Activated T-helper 9 cell treated with anti-CD3 and anti-CD28 coated beads, Interleukin-2, amount 50 U/mL, for 16 hours (primary cell): ENCODE data around the gene TRAPPC3L.
"Not testable (repeated sequence)": the region's sequence is repeated elsewhere in the genome, so short reads cannot be mapped to it uniquely, and the experiment has no call there.

Experiments used
- DNase-seq: peaks from one replicate; pipeline ENCODE4 v3.0.0-alpha.2; 2020; ENCODE audit warnings: low read depth

Gene TRAPPC3L

DNA sequence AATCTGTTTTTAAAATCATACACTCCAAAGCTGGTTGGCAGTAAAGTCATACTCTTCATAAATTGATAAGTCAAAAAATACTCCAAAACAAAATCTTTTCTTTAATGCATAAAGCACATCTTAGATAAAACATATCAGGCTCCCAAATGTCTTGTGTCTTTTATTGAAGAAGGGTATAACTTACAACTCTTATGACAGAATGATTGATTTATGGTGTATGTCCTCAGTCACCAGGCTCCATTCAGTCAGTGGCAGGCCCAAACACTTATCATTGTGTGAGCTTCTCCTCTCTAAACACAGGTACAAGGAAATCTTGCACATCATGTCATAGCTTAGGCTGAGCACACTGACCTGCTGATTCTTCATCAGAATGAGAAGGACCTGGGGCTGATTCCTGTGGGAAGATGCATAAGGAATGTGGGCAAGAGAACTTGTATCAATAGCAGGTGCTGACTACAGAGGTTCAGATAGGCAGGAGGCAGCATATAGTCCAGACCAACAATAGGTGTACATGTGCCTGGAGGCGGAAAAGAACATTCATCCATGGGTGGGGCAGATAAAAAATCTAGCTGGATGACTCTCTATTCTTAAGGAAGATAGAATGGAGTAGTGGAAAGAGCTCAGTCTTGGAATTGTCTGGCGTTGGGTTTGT is 32.1 kb downstream of the TRAPPC3L start:
- DNase-seq: no peak

DNA sequence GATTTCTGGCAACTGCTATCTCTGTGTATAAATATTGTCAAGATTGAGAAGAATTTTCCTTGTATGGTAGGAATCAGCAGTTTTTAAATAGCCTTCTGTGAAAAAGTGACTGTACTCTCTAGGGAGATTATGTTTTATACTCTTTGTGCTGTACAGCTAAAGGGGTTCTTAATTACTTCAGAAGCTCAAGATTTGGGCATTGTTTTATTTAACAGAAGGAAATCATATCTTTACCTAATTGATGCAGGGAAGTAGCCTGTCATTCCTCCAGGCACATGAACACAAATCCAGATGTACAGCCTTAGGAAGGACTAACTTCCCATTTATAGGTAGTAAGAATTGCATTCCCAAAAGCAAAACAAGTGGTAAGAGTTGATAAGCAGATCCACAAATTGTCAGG is 32.8 kb downstream of the TRAPPC3L start:
- DNase-seq: no peak

- DNase-seq: no peak
Measured at GRCh38 chr6:116512111-116512559, 33.3 kb downstream of the TRAPPC3L start.

- no peak for DNase-seq
Measured at GRCh38 chr6:116511424-116512110, 33.9 kb downstream of the TRAPPC3L start, which contains the start of gene CALHM5. Gene CALHM5 (plus strand): TSS chr6:116511639. CDS start chr6:116511697, 58 bp downstream.

GRCh38 chr6:116508527-116508926 is 37.0 kb downstream of the TRAPPC3L start:
- no peak for DNase-seq

DNA sequence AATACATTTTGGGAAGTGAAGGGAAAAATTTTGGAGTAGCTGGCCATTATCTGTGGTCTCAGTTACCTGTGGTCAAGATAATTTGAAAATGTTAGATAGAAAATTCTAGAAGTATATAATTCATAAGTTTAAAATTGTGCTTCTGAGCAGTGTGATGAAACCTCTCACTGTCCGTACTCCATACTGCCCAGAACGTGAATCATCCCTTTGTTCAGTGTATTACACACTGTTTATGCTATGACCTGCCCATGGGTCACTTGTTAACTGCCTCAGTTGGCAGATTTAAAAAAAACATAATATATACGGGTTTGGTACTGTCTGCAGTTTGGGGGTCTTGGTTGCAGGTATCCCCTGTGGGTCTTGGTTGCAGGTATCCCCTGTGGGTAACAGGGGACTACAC is 38.2 kb downstream of the TRAPPC3L start:
- DNase-seq: no peak

DNA sequence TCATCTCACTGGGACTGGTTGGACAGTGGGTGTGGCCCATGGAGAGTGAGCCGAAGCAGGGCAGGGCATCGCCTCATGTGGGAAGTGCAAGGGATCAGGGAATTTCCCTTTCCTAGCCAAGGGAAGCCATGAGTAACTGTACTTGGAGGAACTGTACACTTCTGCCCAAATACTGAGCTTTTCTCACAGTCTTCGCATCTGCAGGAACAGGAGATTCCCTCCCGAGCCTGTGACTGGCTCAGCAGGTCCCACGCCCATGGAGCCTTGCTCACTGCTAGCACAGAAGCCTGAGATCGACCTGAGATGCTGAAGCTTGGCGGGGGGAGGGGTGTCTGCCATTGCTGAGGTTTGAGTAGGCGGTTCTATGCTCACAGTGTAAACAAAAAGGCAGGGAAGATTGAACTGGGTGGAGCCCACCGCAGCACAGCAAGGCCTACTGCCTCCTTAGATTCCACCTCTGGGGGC is 44.5 kb downstream of the TRAPPC3L start:
- DNase-seq: no peak

DNA sequence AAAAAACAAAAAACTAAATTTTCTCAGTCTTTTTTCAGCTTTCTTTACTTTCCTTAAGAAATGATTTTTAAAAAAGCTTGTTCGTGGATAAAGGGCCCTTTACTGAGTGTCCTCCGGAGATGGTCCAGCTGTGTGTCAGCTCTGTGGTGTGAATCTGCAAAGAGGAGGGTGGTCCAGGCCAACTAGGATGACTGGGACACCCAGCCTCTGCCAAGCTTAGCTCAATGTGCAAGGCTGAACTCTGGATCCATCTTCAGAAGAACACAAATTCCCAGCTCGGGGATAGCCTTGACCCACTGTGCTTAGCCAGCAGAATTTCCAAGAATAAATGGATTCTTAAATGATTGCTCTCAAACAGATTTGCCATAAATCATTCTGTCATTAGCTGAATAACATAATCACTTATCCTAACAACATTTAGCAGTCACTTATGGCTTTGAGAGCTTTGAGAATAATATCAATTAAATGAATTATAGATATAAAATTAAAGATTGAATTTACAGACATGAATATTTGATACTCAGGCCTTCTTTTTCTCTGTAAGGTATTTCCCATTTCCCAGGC is 48.3 kb downstream of the TRAPPC3L start:
- no peak for DNase-seq

DNA sequence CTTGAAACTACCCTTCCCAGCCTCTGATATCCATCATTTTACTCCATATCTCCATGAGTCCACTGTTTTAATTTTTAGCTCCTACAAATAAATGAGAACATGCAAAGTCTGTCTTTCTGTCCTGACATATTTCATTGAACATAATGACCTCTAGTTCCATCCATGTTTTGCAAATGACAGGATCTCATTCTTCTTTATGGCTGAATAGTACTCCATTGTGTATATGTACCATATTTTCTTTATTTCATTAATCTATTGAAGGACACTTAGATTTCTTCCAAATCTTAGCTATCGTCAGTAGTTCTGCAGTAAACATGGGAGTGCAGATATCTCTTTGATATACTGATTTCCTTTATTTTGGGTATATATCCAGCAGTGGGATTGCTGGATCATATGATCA is 50.3 kb downstream of the TRAPPC3L start:
- not testable (repeated sequence) for DNase-seq

DNA sequence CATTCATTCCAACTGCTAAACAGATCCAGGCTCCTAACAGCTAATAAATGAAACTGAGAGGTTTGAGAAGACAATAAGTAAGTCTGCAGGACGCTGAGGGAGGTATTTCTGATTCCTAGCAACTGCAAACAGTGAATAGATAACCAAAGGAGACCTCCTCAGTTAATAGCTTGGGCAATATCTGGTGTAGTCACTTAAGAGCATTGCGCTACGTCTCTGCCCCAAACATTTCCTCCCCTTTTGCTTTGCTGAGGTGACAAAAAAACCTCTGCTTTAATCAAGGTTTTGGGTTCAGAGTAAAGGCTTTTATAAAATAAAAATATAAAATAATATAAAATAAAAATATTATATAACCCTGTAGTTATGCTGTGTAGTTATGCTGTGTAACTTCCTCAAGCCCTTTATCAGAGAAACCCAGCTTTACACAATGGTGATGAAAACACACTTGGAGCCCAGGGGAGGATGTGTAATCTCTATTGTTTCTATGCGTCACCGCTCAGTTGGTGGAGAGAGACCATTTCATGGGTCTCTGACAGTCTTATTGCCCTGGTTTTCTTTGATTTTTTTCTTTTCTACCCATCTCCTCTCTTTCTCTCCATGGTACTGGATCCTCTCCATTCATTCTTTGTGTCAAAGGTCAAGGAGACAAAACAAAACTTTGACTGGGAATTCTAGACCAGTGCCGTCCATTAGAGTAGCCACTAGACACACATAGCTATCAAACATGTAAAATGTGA is 53.0 kb downstream of the TRAPPC3L start:
- no peak for DNase-seq

GRCh38 chr6:116491610-116492330 is 53.7 kb downstream of the TRAPPC3L start:
- no peak for DNase-seq

- DNase-seq: no peak
Measured at GRCh38 chr6:116485559-116486184, 59.8 kb downstream of the TRAPPC3L start.

DNA sequence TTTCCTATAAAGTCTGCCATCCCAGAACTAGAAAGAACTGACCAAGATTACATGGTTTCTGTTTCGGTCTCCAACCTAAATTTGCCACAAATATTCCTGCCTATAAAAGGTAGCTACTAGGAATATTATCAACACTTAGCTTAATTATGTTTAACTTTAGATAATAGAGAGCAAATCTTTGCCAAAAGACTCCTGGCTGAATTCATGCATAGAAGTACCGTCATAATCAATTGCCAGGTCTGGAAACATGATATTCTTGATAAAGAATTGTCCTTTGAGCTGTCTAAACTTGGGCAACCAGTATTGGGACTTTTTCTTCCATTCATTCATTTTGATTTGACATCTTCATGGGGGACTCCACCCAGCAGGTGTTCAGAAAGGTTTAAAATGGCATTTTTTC is 61.9 kb downstream of the TRAPPC3L start:
- no peak for DNase-seq

DNA sequence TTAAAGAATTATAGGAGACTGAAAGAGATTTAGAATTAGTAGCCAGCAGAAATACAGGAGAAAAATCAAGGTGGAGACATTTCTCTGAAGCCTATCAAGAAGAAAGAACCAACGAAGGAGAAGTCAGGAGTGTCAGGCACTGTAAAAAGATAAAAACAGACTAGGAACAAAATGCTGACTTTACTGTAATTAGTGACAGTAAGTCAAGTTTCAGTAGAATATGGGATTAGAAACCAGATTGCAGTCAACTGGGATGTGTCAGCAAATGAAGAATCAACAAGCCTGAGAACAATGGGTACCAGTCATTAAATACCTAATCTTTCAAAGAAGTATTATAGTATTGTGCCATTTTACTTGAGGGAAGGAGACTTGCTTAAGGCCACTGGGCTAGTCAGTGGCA is 62.7 kb downstream of the TRAPPC3L start:
- DNase-seq: no peak

GRCh38 chr6:116476002-116476678 is 69.3 kb downstream of the TRAPPC3L start:
- no peak for DNase-seq

DNA sequence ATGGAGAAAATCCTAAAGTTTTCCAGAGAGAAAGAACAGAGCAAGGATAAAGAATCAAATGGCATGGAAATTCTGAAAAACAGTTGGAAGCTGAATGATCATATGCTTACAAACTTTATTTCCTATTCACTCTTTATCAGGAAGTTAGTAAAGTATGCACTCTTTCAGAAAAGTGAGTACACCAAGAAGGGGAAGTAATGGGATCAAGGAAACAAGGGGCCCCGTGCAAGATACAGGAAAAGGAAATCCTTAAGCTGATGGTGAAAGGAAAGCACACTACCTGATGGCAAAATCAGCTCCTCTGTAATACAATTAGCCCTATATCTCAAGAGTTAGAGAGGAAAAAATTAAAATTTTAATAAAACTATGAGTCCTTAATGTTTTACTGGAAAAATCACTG is 70.3 kb downstream of the TRAPPC3L start:
- no peak for DNase-seq

DNA sequence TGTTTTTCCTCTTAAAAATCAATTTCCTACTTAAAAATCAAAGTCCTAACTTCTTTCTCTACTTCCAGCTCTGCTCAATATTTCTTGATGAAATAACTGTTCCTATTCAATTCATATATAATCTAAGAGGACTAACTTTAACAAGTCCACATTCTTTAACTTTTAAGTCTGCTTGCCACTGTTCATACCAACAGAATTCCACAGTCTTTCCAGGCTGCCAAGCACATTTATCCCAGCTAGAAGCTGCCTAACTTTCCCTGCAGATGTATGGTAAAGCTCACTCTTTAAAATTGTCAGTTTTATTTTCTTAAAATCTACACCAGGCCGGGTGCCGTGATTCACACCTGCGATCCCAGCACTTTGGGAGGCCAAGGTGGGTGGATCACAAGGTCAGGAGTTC is 72.8 kb downstream of the TRAPPC3L start:
- no peak for DNase-seq

GRCh38 chr6:116471531-116471930 is 74.0 kb downstream of the TRAPPC3L start:
- no peak for DNase-seq

DNA sequence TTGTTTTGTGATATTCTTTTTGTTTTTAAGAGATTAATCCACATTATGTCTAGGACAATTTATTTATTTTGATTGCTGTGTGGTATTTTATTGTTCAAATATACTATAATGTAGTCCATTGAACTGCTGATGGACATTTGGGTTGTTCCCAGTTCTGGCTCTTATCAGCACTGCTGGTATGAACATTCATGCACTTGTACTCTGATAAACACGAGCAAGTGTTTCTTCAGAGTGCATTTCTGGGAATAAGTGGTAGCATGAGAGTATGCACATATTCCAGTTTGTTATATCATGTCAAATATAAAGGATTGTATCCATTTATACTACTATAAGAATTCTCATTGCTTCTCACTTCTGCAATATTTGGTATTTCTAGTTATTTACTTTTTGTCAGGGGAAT is 77.2 kb downstream of the TRAPPC3L start:
- DNase-seq: no peak

- no peak for DNase-seq
Measured at GRCh38 chr6:116467514-116467913, 78.0 kb downstream of the TRAPPC3L start.

GRCh38 chr6:116467096-116467495 is 78.4 kb downstream of the TRAPPC3L start:
- DNase-seq: no peak
